Muscle of arm (tissue), 12 donors: Measurements from ENCODE around the gene FAH. TPM values are rescaled to one million over a fixed set of nuclear protein-coding genes. Genes with fewer than 3 reads are reported as not detected.
"Not testable (repeated sequence)": the region's sequence is repeated elsewhere in the genome, so short reads cannot be mapped to it uniquely, and the experiment has no call there.

Experiments
- DNase-seq: peaks from one replicate; pipeline ENCODE4 v3.0.0-alpha.2; 2013
- polyA plus RNA-seq, 12 donors: library from polyadenylated mRNA; unstranded; fragments of 120-200 nt; gene quantifications; one replicate each; pipeline ENCODE4 v1.2.1, GENCODE V29; 2013; ENCODE audit not compliant: insufficient read length in 12 of 12

The FAH gene
- polyA plus RNA-seq, 12 donors = 9.2 to 17.2 (median 11.7) TPM; not detected in 2

DNA sequence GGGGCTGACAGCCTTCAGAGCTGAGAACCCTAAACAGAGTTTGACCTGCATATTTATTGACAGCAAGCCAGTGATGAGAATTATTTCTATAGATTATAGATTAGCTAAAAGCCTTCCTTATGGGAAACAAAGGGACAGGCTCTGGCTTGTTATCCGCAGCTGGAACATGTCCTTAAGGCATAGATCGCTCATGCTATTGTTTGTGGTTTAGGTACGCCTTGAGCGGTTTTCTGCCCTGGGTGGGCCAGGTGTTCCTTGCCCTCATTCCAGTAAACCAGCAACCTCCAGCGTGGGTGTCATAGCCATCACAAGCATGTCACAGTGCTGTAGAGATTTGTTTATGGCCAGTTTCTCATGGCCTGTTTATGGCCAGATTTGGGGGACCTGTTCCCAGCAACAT, 10.2 kb upstream of the FAH start:
- no peak for DNase-seq

DNA sequence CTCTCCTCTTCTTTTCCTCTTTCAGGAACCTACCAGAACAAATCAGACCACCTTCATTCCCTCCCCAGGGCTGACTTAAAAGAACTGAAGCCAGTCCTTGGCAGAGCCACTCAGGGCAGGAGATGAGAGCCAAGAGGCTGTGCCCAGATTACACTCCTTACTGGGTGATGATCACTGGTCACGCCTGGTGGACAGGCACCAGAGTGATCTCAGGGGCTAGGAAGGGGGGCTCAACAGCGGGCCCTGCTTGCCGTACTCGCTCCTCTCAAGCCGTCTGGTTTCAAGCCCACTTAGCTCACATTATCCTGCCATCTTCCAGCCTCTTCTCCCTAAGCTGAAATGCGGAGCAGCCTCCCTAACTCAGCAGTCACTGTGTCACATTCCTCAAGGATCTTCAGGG, 1.7 kb upstream of the FAH start:
- no peak for DNase-seq

DNA sequence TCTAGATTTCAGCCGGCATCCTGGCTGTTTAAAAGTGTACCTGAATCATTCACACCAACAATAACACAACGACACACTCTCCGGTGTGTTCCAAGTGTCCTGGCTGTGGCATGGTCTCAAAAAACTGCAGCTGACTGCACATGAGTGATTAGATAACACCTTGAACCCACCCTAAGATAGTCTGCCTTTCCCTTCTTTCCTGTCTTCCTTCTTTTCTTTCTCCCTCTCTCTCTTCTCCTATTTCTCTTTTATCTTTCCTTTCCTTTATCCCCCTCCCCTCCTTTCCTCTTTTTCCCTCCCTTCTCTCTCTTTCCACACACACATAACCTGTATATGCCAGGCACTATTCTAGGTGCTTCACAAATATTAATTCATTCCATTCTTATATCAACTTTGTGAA, 1.2 kb upstream of the FAH start:
- DNase-seq = no peak

DNA sequence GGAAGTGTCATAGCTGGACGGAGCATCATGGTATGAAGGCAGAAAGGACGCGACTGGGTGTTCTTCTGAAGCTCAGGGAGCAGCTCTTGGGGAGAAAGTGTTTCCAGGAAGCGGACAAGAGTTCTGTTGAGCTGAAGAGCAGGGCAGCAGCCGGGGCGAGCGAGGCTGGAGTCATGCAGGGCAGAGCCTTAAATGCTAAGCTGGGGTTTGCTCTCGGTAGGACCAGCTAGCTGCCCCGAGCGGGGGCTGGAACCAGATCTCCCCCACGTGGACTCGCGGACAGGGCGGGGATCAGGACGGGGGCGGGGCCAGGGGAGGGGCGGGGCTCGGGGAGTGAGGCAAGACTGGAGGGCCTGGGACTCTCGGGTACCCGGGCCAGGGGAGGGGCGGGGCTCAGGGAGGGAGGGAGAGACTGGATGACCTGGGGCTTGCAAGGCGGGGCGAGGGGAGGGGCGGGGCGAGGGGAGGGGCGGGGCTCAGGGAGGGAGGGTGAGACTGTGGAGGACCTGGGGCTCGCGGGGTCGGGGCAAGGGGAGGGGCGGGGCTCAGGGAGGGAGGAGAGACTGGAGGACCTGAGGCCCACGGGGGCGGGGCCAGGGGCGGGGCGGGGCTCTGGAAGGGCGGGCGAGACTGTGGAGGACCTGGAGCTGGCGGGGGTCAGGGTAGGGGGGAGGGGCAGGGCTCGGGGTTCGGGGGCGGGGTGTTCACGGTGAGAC, 461 bp upstream of the FAH start:
- DNase-seq = peak; percentile 86

DNA sequence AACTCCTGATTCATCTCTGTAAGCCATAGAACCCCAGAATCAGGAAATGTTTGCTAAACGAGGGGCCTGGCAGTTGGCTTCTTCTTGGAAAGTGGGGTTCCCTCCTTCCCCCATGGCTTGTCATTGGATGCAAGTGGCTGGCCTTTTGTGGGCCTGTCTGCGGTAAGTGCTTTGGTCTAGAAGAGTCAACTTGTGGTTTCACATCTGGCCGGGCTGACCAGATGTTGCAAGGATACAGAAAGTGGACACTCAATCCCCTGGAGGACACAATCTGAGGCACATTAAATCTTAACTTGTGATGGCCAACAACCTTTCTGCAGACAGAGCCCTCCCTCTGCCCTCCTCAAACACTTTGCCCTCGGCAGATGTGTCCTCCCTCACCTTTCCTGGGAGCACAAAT, 1.1 kb downstream of the FAH start:
- DNase-seq = no peak

DNA sequence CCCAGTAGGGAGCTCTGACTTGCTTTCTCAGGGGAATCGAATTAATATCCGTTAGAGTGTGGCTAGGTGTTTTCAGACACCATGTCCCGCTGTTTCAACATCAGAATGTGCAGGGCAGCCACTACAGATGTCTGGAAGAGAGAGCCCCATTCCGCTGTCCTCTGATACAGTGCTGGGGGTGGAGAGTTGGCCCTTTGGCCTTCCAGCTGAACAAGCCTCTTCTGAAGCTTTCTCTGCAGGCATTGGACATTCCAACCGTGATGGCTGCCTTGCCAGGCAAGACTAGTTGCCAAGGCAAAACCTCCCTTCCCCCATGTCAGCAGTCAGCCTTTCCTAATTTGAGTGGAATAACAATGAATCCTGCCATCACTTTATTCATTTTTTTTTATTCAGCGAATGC, 1.5 kb downstream of the FAH start:
- no peak for DNase-seq

DNA sequence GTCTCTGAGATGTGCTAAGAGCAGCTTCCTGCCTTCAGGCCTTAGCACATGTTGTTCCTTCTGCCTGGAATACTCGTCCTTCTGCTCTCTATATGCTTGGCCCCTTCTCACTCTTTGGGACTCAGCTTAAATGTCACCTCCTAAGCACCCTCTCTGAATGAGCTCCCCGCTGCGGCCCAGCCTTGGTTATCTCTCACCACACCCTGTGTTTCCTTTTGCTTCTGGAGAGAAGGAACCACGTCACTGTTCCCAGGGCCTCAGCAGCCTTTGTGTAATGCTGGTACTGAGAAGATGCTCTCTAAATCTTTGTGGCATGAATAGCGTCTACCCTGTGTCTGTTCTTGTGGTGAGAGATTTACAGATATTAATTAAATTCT, 2.2 kb downstream of the FAH start:
- no peak for DNase-seq

DNA sequence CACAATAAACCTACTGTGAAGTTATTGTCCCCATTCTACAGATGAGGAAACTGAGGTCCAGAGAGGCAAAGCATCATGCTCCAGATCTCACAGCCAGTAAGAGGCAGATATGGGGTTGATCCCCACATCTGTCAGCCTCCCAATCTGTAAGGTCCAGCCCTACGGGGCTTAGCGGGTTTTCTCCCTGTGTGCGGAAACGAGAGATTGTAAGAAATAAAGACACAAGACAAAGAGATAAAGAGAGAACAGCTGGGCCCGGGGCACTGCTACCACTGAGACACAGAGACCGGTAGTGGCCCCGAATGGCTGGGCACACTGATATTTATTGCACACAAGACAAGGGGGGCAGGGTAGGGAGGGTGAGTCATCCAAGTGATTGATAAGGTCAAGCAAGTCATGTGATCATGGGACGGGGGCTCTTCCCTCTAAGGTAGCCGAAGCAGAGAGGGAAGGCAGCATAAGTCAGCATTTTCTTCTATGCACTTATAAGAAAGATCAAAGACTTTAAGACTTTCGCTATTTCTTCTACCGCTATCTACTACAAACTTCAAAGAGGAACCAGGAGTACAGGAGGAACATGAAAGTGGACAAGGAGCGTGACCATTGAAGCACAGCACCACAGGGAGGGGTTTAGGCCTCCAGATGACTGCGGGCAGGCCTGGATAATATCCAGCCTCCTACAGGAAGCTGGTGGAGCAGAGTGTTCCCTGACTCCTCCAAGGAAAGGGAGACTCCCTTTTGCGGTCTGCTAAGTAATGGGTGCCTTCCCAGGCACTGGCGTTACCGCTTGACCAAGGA, 2.8 kb downstream of the FAH start:
- DNase-seq = not testable (repeated sequence)

DNA sequence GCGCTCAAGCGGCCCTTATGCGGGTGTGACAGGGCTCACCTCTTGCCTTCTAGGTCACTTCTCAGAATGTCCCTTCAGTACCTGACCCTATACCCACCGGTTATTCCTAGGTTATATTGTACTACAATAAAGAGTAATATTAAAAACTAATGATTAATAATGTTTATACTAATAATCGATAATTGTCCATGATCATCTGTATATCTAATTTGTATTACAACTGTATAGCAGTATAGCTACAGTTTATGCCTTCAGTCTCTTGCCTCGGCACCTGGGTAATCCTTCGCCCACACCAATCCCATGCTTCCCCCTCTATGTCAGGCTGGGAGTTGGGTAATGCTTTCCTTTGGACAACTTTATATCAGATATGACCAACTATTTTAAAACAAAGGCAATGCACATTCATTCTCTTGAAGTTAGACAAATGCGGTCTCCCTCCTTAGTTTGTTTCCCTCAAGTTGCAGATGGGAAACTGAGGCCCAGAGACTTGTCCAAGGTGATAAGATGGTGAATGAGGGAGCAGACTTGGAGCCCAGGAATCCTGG, 3.4 kb downstream of the FAH start:
- no peak for DNase-seq

DNA sequence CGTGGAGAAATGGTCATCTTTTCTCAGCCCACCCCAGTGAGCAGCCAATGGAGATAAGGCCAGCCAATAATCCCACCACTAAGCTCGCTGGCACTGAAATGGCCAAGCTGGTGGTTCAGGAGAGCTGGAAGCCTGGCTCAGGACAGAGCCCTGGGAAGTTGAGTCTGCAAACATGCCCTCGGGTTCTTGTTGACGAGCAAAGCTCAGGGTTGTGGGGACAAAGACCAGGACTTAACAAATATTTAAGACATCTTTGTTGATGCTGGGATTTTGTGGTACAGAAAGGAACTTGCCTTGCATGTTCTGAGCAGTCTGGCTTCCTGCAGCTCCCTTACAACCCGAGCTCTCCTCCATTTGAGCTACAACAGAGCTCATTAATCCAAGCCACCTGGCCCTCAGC, 4.4 kb downstream of the FAH start:
- DNase-seq = no peak

DNA sequence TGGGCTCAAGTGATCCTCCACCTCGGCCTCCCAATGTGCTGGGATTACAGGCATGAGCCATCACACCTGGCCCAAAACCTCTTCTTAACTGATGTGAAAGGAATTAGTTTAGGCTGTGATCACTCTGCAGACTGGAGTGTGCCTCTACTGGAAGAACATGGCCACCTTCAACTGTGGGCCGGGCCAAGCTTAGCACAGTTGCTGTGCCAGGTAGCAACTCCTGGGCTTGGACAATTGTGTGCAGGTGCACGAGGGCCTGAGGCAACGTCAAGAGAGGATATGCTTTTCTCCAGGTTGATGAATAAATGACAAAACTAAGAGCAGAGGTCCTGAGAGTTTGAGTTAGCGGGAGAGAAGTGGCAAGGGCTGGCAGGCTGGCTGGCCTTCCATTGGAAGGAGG, 6.5 kb downstream of the FAH start:
- no peak for DNase-seq

DNA sequence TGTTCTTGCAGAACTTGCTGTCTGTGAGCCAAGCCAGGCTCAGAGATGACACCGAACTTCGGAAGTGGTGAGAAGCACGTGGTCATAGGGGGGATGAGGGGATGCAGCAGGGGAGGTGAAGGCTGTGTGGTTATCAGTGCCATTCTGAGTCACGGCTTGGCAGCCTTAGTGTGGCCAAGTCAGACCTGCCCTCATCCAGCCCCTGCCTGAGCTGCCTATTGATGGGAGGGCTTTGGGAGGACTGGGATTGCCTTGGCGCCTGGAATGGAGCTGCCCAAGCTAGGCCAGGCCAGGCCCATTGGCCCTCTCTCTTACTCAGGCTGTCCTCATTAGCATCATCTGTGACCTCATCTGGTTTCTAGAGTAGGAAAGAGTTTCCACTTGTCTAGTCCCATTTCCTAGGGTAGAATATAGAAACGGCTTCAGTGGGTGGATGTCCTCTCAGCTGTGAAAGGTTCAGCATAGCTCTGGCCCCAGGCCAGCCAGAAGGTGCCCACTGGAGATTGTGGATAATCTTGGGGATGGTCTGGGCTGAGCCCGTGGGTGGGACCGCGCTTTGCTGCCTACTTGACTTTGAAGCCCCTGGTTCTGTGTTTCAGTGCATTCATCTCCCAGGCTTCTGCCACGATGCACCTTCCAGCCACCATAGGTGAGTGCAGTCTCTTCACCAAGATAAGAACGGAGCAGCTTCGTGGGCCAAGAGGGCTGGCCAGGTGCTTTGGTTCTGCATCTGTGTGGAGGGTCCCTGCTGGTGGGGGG, 7.2 kb downstream of the FAH start:
- no peak for DNase-seq

DNA sequence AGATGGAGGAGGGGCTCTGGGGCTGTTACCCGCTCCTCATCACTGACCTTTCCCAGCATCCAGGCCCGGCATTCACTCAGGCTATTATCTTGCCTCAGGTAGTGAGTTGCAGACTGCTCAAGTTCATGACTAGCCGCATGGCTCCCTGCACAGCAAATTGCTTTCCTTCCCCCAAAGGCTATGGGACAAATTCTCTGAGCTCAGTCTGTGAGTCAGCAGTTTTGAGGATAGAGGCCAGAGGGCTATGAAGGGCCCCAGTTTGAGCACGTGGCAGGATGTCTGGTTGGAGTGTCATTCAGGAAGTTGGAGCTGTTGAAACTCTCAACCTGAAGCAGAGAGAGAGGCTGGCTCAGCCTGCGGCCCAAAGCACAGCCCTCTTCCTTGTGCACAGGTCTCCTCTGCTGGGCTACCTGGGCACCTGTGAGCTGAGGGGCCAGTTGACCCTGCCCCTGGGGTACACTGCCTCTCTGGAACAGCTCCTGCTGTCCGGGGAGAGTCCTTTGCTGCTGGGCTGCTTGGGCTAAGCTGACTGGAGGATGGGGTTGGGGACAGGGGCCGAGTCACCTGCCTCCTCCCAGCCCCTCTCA, 7.9 kb downstream of the FAH start:
- DNase-seq = no peak

DNA sequence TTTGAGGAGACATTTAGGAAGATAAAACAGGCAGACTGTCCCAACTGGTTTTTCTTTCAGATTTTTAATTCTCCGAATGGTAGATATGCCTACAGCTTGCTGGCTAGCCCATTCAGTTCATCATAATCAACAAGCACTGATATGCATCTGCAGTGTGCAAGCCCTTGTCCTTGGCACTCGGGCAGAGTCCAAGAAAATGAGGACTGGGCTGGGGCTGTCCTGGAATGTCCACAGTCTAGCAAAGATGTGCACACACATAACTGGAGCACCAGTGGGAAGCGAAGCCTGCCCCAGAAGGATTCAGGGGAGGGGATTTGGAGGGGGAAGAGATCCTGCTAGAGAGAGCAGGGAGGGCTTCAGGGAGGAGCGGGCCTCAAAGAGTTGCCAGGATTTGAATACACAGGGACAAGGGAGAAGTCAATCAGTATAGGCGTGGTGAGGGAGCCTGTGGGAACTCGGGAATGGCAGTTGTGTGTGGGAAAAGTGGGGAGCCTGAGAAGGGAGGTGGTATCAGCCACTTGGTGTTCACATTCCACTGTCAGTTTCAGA, 8.7 kb downstream of the FAH start:
- DNase-seq = no peak

DNA sequence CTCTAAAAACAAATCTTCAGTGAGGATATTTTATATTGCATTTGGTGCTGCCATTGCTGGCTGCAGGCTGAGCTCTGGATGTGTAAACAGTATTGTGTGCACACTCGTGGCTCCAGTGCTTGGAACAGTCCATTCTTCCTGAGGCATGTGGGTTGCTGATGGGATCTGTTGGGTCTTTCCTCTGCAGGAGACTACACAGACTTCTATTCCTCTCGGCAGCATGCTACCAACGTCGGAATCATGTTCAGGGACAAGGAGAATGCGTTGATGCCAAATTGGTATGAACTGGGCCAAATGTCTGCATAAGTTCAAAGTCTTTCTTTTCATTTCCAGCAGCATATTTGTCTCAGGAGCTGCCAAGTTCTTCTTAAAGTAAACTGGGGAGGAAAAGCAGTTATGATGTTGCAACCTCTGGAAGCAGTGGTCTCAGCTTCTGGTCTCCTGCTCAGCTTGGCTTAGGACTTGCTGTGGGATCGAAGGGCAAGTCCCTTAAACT, 9.3 kb downstream of the FAH start:
- DNase-seq = no peak

DNA sequence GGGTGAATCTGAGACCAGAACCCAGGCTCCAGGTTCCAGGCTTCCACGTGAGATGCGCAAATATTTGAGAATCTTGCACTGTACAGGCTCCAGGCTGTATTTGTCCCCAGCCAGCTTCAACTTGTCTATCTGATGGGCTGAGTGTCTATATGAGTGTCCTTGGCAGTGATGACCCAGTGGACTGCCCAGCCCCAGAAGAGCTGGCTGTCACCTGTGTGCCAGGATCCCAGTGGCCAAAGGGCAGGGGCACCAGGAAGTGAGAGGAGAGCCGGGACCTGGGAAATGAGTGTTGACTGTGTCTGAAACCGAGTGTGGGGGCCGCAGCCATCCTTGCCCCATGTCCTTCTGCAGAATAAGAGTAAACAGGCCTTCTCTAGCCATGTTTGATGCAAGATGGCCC, 10.4 kb downstream of the FAH start:
- no peak for DNase-seq

DNA sequence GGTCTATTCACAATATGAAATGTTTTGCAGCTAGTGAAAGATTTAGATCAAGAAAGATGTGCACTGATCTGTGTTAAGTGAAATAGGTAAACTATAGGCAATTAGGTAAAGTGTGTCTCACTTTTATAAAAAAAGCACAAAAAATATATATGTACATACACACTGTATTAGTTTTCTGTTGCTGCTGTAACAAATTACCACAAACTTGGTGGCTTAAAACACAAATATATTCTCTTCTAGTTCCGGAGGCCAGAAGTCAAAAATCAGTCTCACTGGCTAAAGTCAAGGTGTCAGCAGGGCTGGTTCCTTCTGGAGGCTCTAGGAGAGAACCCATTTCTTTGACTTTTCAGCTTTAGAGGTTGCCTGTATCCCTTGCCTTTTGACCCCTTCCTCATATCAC, 11.1 kb downstream of the FAH start:
- DNase-seq = no peak

DNA sequence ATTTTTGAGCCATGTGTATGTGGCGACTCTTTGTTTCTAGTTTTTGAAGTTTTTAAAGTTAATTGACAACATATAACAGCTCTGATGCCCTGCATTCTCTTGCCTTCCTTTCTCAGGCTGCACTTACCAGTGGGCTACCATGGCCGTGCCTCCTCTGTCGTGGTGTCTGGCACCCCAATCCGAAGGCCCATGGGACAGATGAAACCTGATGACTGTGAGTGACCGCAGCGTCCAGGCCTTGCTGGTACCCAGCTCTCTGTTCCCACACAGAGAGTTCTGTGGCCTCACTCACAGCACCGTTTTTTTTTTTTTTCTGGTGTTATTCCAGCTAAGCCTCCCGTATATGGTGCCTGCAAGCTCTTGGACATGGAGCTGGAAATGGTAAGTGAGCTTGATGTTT, 15.1 kb downstream of the FAH start:
- DNase-seq = no peak

DNA sequence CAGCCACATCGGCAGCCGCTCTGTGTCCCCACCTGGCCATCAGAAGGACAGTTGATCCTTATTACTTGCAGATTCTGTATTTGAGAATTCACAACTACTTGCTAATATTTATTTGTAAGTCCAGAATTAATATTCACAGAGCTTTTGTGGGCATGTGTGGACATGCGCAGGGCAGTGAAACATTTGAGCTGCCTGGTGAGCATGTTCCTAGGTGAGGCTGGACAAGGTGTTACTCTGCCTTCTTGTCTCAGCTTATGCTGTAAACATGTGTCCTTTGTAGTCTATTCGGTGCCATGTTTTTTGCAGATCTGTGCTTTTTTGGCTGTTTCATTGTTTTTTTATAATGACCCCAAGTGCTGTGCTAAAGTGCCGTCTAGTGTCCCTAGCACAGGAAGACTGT, 15.6 kb downstream of the FAH start:
- no peak for DNase-seq

DNA sequence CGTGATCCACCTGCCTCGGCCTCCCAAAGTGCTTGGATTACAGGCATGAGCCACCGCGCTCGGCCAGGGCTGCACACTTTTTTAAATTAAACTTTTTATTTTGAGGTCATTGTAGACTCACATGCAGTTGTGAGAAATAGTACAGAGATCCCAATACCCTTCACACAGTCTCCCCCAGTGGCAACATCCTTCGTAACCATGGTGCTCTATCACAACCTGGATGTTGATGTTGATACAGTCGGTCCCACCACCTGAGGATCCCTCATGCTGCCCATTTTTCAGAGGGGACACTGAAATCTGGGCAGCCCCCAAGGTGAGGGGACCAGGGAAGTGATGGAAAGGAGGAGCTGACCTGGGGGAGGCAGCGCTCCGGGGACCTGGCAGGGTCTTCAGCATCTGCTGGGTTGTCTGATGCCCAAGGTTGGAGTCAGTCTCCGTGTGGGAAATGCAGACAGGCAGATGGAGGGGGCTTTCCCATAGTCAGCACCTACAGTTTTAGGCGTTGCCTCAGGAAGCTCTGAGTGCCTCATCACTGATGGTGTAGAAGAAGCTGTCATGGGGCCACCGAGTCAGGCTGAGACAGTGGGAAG, 17.1 kb downstream of the FAH start:
- DNase-seq = no peak

DNA sequence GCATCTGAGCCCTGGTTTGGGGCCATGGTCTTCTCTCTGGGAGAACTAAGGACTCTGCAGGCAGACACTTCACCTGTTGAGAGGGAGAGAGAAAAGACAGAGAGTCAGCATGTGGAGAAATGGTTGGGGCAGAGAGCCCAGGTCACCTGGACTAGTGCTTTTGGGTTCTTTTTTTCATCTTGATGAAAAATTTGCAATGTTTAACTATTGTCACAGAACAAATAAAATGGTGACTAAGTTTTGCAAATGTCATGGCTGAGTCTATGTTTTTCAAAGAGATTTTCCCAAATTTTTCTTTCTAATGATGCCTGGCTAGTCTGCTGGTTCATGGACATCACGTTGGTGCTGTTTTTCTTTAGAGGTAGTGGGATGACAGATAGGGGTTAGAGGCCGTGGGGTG, 17.8 kb downstream of the FAH start:
- no peak for DNase-seq
